Muscle layer of duodenum (tissue), 2 donors: ENCODE results near the gene CISD2.
"Not testable (repeated sequence)": the region's sequence is repeated elsewhere in the genome, so short reads cannot be mapped to it uniquely, and the experiment has no call there.

Experiments
- H3K27ac ChIP-seq: one replicate; pipeline ENCODE4 v1.7.0; 2013; ENCODE audit warnings: mild to moderate bottlenecking, low read length
- H3K27me3 ChIP-seq: one replicate; pipeline ENCODE4 v1.7.0; 2013; ENCODE audit warnings: low read depth, mild to moderate bottlenecking, control low read depth, low read length
- H3K36me3 ChIP-seq, 2 donors: one replicate each; pipeline ENCODE4 v1.7.0; 2013; ENCODE audit warnings: low read length in 2 of 2, control low read depth in 1 of 2, mild to moderate bottlenecking in 1 of 2; ENCODE audit not compliant: insufficient read depth in 2 of 2, control insufficient read depth in 1 of 2
- H3K4me1 ChIP-seq, 2 donors: one replicate each; pipeline ENCODE4 v1.7.0; 2013; ENCODE audit warnings: low read length in 2 of 2, mild to moderate bottlenecking in 2 of 2, control low read depth in 1 of 2, moderate library complexity in 1 of 2; ENCODE audit not compliant: insufficient read depth in 2 of 2, control insufficient read depth in 1 of 2
- H3K4me3 ChIP-seq, 2 donors: one replicate each; pipeline ENCODE4 v1.7.0; 2013; ENCODE audit warnings: low read length in 2 of 2, low read depth in 1 of 2, mild to moderate bottlenecking in 1 of 2
- H3K9me3 ChIP-seq, 2 donors: one replicate each; pipeline ENCODE4 v1.7.0; 2013; ENCODE audit warnings: low read length in 2 of 2, control low read depth in 1 of 2, mild to moderate bottlenecking in 1 of 2; ENCODE audit not compliant: control insufficient read depth in 1 of 2
- donor health status: healthy.

Gene CISD2

DNA sequence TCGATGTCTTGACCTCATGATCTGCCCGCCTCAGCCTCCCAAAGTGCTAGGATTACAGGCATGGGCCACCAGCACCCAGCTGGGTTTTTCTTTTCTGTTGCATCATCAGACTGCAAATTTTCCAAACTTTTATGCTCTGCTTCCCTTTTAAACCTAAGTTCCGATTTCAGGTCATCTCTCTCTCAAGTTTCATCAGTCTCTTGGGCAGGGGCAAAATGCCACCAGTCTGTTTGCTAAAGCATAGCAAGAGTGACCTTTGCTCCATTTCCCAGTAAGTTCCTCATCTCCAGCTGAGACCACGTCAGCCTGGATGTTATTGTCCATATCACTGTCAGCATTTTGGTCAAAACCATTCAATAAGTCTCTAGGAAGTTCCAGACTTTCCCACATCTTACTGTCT is 9.6 kb downstream of the CISD2 start:
- H3K4me3 ChIP-seq, H3K4me1 ChIP-seq, H3K36me3 ChIP-seq, H3K27ac ChIP-seq, H3K9me3 ChIP-seq, H3K27me3 ChIP-seq: not testable (repeated sequence)

DNA sequence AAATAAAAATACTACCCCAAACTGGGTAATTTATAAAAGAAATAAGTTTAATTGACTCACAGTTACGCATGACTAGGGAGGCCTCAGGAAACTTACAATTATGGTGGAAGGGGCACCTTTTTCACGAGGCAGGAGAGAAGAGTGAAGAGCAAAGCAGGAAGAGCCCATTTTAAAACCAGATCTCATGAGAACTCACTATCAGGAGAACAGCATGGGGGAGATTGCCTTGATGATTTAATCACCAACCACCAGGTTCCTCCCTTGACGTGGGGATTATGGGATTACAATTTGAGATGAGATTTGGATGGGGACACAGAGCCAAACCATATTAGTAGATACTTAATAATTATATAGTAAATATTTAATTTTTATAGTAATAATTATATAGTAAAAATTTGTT is 10.1 kb downstream of the CISD2 start:
- Histone ChIP-seq H3K27me3 (no peaks in the 10 kb centered on the region), H3K27ac (no peak overlapping the region)

DNA sequence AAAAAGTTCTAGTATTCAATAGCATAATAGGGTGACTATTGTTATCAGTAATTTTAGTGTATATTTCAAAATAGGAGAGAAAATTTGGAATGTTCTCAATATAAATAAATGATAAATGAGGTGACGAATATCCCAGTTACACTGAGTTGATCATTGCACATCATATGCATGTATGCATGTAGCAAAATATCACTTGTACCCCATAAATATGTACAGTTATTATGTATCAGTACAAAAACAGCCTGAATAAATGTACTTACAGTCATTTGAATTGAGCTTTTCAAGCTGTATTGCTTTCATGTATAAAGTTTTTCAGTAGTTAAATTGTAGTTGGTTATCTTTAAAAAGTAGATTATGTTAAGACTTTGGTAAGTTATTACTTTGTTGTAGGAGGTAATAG is 12.6 kb downstream of the CISD2 start:
- no peaks in the 10 kb centered on the region for H3K4me1 ChIP-seq
- peaks cover 0 to 5% of the 10 kb centered on the region in 2 donors for H3K36me3 ChIP-seq
- no peak overlapping the region for H3K27ac ChIP-seq
- H3K27me3 ChIP-seq: no peaks in the 10 kb centered on the region
- H3K4me3 ChIP-seq: no peak overlapping the region
- no peaks in the 10 kb centered on the region for H3K9me3 ChIP-seq

More for the DNA sequence above, 10.1 kb downstream of the CISD2 start:
- no peaks in the 10 kb centered on the region for H3K36me3 ChIP-seq
- H3K4me1 ChIP-seq: no peaks in the 10 kb centered on the region
- no peak overlapping the region for H3K4me3 ChIP-seq
- no peaks in the 10 kb centered on the region for H3K9me3 ChIP-seq

DNA sequence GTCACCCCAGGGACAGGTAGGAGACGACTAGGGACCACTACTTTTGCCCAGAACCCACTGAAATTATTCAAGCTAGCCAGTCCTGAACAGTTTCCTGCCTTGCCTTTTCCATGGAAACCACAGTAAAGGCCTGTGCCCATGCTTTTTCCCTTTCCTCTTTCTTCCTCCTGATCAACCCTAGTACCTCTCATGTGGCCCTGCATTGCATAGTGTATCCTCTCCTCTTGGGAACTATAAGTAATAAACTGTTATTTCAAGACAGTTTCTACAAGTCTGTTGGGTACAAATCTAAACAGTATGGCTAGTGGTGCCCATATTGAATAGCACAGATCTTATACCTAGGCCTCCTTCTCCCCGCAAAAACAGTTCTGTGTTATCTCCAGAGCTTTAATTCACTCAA is 14.5 kb downstream of the CISD2 start:
- Histone ChIP-seq H3K27me3 (no peaks in the 10 kb centered on the region), H3K27ac (no peak overlapping the region), H3K36me3 (peaks cover 0 to 5% of the 10 kb centered on the region in 2 donors), H3K9me3 (no peaks in the 10 kb centered on the region), H3K4me3 (no peak overlapping the region), H3K4me1 (no peaks in the 10 kb centered on the region)

DNA sequence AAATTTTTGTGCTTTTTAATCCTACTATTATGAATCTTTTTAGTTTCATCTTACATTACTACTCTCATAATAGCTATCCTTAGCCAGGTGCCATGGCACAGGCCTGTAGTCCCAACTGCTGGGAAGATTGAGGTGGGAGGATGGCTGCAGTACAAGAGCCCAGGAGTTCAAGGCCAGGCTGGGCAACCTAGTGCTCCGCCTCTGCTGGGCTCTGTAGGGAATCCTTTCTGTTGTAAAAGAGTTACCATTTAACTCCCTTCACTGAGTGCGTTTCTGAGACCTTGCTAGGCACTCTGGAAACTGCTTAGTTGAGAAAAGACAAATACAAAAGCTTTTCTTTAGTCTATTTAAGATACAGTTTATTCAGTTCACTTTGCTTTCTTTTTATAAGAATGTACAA is 19.8 kb downstream of the CISD2 start:
- H3K4me1 ChIP-seq, H3K27me3 ChIP-seq, H3K9me3 ChIP-seq, H3K27ac ChIP-seq, H3K4me3 ChIP-seq, H3K36me3 ChIP-seq: not testable (repeated sequence)

DNA sequence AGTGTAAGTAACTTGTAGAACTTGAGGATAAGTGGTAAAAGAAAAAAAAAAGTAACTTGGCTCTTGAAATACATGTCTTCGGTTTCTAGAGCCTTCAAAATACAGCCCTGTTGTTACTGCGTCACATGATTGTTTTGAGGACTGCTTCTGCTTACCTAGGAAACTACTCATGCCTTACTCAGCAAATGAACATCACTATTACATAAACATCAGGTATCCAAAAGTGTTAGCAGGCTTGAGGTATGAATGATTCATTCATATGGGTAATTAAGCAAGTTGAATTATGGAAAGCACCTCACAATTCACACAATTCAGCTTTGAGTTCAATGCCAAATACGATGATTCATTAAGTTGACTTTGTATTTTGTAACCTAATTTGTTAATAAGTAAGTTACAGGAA is 21.1 kb downstream of the CISD2 start:
- H3K27me3 ChIP-seq, H3K4me1 ChIP-seq, H3K36me3 ChIP-seq, H3K27ac ChIP-seq, H3K4me3 ChIP-seq, H3K9me3 ChIP-seq: not testable (repeated sequence)

DNA sequence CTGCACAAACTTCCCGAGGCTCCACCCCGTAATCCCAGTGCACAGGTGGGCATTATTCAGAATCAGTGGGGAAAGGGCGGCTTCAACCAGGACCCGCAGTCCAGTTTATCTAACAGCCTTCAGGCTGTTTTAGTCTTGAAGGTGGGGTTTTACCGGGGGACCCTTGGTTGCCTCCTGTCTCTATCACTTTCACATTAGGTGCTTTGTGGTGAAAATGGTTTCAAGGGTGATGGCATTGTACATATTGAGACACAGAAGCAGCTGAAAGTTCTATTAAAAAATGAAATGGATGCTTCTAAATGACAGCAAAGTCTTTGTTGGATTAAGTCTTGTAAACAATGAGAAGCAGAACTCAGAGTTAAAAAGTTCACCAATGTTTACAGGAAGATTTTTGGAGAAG is 27.8 kb downstream of the CISD2 start:
- not testable (repeated sequence) for H3K27ac ChIP-seq, H3K9me3 ChIP-seq, H3K4me3 ChIP-seq, H3K27me3 ChIP-seq, H3K36me3 ChIP-seq, H3K4me1 ChIP-seq

DNA sequence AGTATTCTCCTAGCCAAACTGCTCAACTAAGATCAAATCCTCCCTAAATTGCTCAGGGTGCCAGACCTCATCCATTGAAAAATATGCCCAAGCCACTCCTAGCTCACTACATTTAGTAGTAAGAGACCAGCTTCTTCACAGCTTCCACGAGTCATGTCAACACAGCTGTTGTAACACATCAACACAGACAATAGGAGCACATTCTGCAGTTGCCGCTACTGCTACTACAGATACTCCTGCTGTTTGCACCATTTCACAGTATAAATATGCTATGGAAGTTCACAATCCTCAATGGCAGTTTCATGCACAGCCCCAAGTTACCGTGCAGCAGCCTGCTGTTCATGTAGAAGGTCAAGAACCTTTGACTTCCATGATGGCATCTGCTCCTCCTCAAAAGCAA is 28.8 kb downstream of the CISD2 start:
- H3K36me3 ChIP-seq, H3K9me3 ChIP-seq, H3K4me3 ChIP-seq, H3K4me1 ChIP-seq, H3K27ac ChIP-seq, H3K27me3 ChIP-seq: not testable (repeated sequence)

DNA sequence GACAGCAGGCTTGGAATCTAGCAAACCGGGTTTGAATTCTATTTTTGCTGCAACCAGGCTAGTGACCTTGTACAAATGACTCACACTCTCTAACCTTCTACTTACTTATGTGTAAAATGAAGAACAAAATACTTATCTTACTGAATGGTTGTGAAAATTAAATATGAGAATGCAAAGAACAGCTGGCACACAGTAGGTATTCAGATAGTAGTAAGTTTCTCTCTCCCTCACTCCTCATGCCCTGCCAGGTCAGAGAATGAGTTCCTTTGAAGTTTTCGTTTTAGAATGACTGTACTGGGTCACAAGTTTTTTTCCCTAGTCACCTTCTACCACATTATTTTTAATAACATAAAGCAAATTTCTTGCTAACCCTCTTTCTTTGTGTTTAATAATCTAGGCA is 33.0 kb downstream of the CISD2 start:
- no peak overlapping the region for H3K4me3 ChIP-seq
- H3K27ac ChIP-seq: no peak overlapping the region
- H3K36me3 ChIP-seq: no peaks in the 10 kb centered on the region
- no peaks in the 10 kb centered on the region for H3K4me1 ChIP-seq
- H3K9me3 ChIP-seq: no peaks in the 10 kb centered on the region
- H3K27me3 ChIP-seq: no peaks in the 10 kb centered on the region

DNA sequence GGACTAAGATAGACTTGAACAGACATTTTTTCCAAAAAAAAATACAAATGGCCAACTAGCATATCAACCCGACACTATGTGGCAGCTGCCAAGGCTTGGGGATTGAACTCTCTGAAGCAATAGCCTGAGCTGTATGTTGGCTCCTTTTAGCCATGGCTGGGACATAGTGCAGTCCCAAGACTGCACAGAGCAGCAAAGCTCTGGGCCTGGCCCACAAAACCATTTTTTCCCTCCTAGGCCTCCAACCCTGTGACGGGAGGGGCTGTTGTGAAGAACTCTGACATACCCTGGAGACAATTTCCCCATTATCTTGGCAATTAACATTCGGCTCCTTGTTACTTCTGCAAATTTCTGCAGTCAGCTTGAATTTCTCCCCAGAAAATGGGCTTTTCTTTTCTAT is 50.1 kb downstream of the CISD2 start:
- H3K4me3 ChIP-seq: no peak overlapping the region
- peaks cover 0 to 2% of the 10 kb centered on the region in 2 donors for H3K36me3 ChIP-seq

DNA sequence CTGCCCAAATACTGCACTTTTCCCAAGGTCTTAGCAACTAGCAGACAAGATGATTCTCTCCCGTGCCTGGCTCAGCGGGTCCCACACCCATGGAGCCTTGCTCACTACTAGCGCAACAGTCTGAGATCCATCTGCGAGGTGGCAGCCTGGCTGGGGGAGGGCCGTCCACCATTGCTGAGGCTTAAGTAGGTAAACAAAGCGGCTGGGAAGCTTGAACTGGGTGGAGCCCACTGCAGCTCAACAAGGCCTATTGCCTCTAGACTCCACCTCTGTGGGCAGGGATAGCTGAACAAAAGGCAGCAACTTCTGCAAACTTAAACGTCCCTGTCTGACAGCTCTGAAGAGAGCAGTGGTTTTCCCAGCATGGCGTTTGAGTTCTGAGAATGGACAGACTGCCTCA is 50.9 kb downstream of the CISD2 start:
- H3K9me3 ChIP-seq: peaks cover 0 to 10% of the 10 kb centered on the region in 2 donors
- H3K27ac ChIP-seq, H3K27me3 ChIP-seq, H3K4me1 ChIP-seq, H3K4me3 ChIP-seq, H3K36me3 ChIP-seq: not testable (repeated sequence)

More for the DNA sequence above, 50.1 kb downstream of the CISD2 start:
- no peaks in the 10 kb centered on the region for H3K4me1 ChIP-seq
- no peaks in the 10 kb centered on the region for H3K27me3 ChIP-seq
- H3K27ac ChIP-seq: no peak overlapping the region
- peaks cover 0 to 15% of the 10 kb centered on the region in 2 donors for H3K9me3 ChIP-seq

DNA sequence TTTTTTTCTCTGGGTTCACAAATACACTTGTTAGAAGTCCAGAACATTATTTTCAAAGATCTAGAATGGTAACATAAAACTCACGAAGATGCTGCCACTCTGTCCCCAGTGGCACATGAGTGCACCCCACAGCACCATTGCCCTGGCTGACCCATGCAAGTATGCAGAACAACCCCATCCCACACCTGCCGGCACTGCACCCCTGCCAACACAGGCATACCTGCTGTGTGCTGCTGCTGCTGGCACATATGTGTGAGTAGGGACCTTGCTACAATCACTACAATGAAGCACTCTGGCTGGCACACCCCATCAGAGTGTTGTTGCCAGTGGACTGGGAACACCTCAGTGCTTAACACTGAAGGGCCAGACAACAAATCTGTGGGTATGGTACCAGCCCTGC is 66.9 kb downstream of the CISD2 start:
- Histone ChIP-seq H3K4me3 (no peak overlapping the region), H3K4me1 (no peaks in the 10 kb centered on the region), H3K9me3 (no peaks in the 10 kb centered on the region), H3K27ac (no peak overlapping the region), H3K27me3 (no peaks in the 10 kb centered on the region), H3K36me3 (no peaks in the 10 kb centered on the region)
